HEK293T (cell line): ENCODE measurements around the gene SGTB.

Experiments
- CTCF ChIA-PET: fragments of 350-600 bp; formaldehyde crosslinking; extraction: SDS; loops from one replicate; lab custom pipeline; 2021; ENCODE audit warnings: antibody characterized with exemption, inconsistent platforms; lab: Yijun Ruan, JAX
- POLR2A ChIA-PET: fragments of 350-600 bp; formaldehyde crosslinking; extraction: SDS; loops from one replicate; lab custom pipeline; 2020; ENCODE audit warnings: antibody characterized with exemption, inconsistent platforms; lab: Yijun Ruan, JAX
- DNase-seq: peaks from one replicate; pipeline ENCODE4 v3.0.0; 2012; ENCODE audit warnings: mixed read lengths; ENCODE audit errors: extremely low spot score
- ARNT ChIP-seq: fragments of 450-650 bp; IDR thresholded peaks from 2 replicates; pipeline ENCODE4 v1.6.1; 2017; ENCODE audit warnings: mild to moderate bottlenecking
- BHLHE40 ChIP-seq: fragments of 450-650 bp; IDR thresholded peaks from 2 replicates; pipeline ENCODE4 v1.6.1; 2016; ENCODE audit warnings: mild to moderate bottlenecking, moderate library complexity, borderline replicate concordance
- CTBP1 ChIP-seq: fragments of 450-650 bp; IDR thresholded peaks from 2 replicates; pipeline ENCODE4 v1.6.1; 2016; ENCODE audit warnings: borderline replicate concordance
- ELF4 ChIP-seq: fragments of 450-650 bp; IDR thresholded peaks from 2 replicates; pipeline ENCODE4 v1.6.1; 2017; ENCODE audit warnings: antibody characterized with exemption
- FOXA1 ChIP-seq: fragments of 450-650 bp; IDR thresholded peaks from 2 replicates; pipeline ENCODE4 v1.6.1; 2016; ENCODE audit warnings: mild to moderate bottlenecking
- FOXK2 ChIP-seq: fragments of 450-650 bp; IDR thresholded peaks from 2 replicates; pipeline ENCODE4 v1.6.1; 2016; ENCODE audit warnings: mild to moderate bottlenecking
- FOXM1 ChIP-seq: fragments of 450-650 bp; IDR thresholded peaks from 2 replicates; pipeline ENCODE4 v1.6.1; 2017; ENCODE audit warnings: mild to moderate bottlenecking, borderline replicate concordance
- HDGF ChIP-seq: fragments of 450-650 bp; IDR thresholded peaks from 2 replicates; pipeline ENCODE4 v1.6.1; 2017; ENCODE audit warnings: antibody characterized with exemption, borderline replicate concordance
- L3MBTL2 ChIP-seq: fragments of 450-650 bp; conservative IDR thresholded peaks from 2 replicates; pipeline ENCODE4 v1.6.1; 2016; ENCODE audit warnings: mild to moderate bottlenecking
- LEF1 ChIP-seq: fragments of 450-650 bp; IDR thresholded peaks from 2 replicates; pipeline ENCODE4 v1.6.1; 2017; ENCODE audit warnings: mild to moderate bottlenecking, borderline replicate concordance
- NFRKB ChIP-seq: fragments of 450-650 bp; IDR thresholded peaks from 2 replicates; pipeline ENCODE4 v1.6.1; 2016; ENCODE audit warnings: mild to moderate bottlenecking, moderate library complexity
- SP1 ChIP-seq: fragments of 450-650 bp; IDR thresholded peaks from 2 replicates; pipeline ENCODE4 v1.6.1; 2017
- SUZ12 ChIP-seq: fragments of 450-650 bp; IDR thresholded peaks from 2 replicates; pipeline ENCODE4 v1.6.1; 2016; ENCODE audit warnings: mild to moderate bottlenecking
- TARDBP ChIP-seq: fragments of 450-650 bp; IDR thresholded peaks from 2 replicates; pipeline ENCODE4 v1.6.1; 2016
- ZNF384 ChIP-seq: fragments of 450-650 bp; IDR thresholded peaks from 2 replicates; pipeline ENCODE4 v1.6.1; 2016
- TF ChIP-seq, protein P1 (sequence below): fragments of 450-650 bp; IDR thresholded peaks from 2 replicates; pipeline ENCODE4 v1.6.1; 2016

The SGTB gene

DNA sequence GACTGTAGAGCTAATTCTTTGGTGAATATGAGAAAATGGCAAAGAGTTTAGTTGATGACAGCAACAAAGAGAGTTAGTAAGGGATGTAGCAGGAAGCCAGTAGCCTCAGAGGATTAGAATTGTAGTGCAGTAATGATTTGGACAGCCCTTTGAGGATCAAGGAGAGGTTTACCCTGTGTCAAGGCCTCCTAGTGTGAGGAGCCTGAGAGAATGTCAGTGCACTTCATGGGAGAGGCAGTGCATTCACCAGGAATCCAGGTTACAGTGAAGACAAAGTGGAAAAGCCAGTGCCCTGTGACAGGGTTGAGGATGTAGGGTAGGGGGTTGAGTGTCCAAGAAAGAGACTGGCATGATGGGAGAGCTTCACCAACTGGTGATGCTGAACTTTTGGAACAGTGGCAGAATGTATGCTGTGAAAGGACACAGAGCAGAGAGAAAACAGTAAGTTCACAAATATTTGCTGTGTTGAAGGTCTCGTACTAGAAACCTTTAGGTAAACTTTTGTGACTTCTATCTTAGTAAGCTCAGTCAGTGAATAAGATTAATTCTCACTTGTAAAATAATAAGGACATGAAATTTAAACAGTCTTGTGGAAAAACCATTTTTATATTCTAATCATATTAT, 27.4 kb upstream of the SGTB start:
- no peak for DNase-seq
- TF ChIP-seq ELF4: no peak
- no peak for TF ChIP-seq NFRKB
- TF ChIP-seq SP1: no peak
- ChIA-PET CTCF (no interaction called here), POLR2A (no interaction called here)

DNA sequence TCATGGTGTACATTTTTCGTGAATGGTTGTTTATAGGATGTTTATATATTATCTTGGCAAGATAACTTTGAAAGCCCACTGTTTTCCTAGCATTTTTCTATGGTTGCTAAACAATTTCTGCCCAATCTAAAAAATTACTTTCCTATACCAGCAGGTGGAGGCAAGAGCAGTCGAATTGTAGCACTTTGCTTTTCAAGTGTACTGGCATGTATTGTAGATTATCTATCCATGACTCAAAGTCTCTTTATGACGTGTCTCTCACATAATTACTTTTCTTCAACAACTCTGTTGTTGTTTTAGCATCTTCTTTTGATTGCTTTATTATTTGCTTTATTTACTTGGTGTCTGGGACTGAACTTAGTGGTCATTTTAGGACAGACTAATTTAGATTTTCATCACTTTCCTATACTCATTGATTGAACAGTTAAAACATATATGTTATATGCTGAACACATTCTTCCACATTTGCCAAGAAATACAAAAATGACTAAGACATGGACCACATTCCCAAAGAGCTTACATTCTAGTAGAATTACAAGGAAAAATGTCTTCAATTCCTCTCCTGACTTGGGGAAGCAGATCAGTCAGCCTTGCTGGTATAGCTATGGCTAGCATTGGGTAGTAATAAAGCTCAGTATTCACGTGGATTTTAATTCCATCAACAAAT, 20.8 kb upstream of the SGTB start:
- CTCF ChIA-PET: interaction anchor here (1.6 kb wide), 1 partner anchor 176 kb away, joined by 3 read pairs; no protein-coding TSS in a partner anchor
- DNase-seq: peak; percentile 40
- POLR2A ChIA-PET: no interaction called here
- TF ChIP-seq ELF4 (no peak), NFRKB (no peak), ZNF384 (no peak), LEF1 (no peak), HDGF (no peak), CTBP1 (no peak), ARNT (no peak), FOXM1 (no peak)
- TF ChIP-seq, protein P1, sequence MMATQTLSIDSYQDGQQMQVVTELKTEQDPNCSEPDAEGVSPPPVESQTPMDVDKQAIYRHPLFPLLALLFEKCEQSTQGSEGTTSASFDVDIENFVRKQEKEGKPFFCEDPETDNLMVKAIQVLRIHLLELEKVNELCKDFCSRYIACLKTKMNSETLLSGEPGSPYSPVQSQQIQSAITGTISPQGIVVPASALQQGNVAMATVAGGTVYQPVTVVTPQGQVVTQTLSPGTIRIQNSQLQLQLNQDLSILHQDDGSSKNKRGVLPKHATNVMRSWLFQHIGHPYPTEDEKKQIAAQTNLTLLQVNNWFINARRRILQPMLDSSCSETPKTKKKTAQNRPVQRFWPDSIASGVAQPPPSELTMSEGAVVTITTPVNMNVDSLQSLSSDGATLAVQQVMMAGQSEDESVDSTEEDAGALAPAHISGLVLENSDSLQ: no peak

DNA sequence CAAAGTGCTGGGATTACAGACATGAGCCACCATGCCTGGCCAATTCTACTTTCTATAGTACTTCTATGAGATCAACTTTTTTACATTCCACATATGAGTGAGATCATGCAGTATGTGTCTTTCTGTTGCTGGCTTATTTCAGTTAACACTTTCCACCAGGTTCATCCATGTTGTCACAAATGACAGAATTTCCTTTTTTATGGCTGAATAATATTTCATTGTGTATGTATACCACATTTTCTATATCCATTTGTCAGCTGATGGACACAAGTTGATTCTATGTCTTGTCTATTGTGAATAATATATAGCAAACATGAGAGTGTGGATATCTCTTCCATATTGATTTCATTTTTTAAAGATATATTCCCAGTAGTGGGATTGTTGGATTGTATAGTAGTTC, 17.3 kb upstream of the SGTB start:
- CTCF ChIA-PET: no interaction called here
- no peak for DNase-seq
- POLR2A ChIA-PET: no interaction called here
- TF ChIP-seq, protein P1: no peak
- no peak for TF ChIP-seq L3MBTL2
- no peak for TF ChIP-seq ZNF384
- TF ChIP-seq HDGF: no peak
- no peak for TF ChIP-seq TARDBP
- TF ChIP-seq ARNT: no peak
- TF ChIP-seq CTBP1: no peak
- no peak for TF ChIP-seq SP1
- TF ChIP-seq SUZ12: no peak
- TF ChIP-seq FOXM1: no peak
- TF ChIP-seq NFRKB: no peak
- TF ChIP-seq BHLHE40: no peak
- TF ChIP-seq FOXA1: no peak
- no peak for TF ChIP-seq ELF4
- no peak for TF ChIP-seq FOXK2
- TF ChIP-seq LEF1: no peak

DNA sequence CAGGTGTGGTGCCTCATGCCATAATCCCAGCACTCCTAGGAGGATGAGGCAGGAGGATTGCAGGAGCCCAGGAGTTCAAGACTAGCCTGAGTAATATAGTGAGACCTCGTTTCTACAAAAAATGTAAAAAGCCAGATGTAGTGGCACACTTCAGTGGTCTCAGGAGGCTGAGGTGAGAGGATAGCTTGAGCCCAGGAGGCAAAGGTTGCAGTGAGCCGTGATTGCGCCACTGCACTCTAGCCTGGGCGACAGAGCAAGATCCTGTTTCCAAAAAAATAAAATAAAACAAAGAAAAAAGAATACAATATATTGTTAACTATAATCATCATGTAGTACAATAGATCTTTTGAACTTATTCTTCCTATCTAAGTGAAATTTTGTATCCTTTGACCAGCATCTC, 16.4 kb upstream of the SGTB start:
- ChIA-PET POLR2A (no interaction called here), CTCF (no interaction called here)
- no peak for DNase-seq
- no peak for TF ChIP-seq L3MBTL2
- TF ChIP-seq, protein P1: no peak
- TF ChIP-seq ZNF384: no peak
- TF ChIP-seq FOXK2: no peak
- no peak for TF ChIP-seq ARNT
- TF ChIP-seq SUZ12: no peak

DNA sequence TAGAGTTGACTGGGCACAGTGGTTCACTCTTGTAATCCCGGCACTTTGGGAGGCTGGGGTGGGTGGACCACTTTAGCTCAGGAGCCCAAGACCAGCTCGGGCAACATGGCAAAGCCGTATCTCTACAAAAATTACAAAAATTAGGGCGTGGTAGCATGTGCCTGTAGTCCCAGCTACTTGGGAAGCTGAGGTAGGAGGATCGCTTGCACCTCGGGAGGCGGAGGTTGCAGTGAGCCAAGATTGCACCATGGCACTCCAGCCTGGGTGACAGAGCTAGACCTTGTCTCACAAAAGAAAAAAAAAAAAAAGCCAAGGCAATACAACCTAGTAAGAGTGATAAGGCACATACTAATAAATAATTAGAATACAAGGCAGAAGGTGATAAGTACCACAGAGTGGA, 15.9 kb upstream of the SGTB start:
- POLR2A ChIA-PET: interaction anchor here (1.0 kb wide), 1 partner anchor 407 kb away, joined by 3 read pairs; no protein-coding TSS in a partner anchor
- no peak for DNase-seq
- TF ChIP-seq SUZ12: no peak
- TF ChIP-seq LEF1: no peak
- no peak for TF ChIP-seq TARDBP
- TF ChIP-seq ARNT: no peak
- TF ChIP-seq HDGF: no peak
- TF ChIP-seq FOXA1: no peak
- TF ChIP-seq FOXK2: no peak
- TF ChIP-seq ELF4: no peak
- no peak for TF ChIP-seq FOXM1
- no peak for TF ChIP-seq CTBP1
- TF ChIP-seq L3MBTL2: no peak
- TF ChIP-seq BHLHE40: no peak
- CTCF ChIA-PET: no interaction called here

DNA sequence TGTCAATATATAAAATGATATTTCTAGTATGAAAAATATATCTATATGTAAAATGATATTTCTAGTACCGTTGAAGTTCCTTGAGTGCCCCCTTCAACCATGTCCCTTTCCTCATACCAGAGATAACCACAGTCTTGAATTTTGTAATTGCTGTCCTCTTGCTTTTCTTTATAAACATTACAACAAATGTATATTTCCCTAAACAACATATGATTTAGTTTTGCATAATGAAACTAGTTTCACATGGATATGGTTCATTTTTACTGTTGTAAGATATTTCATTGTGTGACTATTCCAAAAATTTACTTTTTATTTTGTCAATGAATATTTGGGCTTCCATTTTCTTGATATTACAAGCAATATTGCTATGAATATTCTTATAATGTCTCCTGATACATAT, 14.1 kb upstream of the SGTB start:
- no peak for DNase-seq
- ChIA-PET POLR2A (no interaction called here), CTCF (no interaction called here)
- TF ChIP-seq NFRKB (no peak), FOXA1 (no peak), ZNF384 (no peak), L3MBTL2 (no peak), HDGF (no peak), TARDBP (no peak), FOXK2 (no peak), SUZ12 (no peak), ARNT (no peak), BHLHE40 (no peak), CTBP1 (no peak), SP1 (no peak), ELF4 (no peak), LEF1 (no peak), FOXM1 (no peak)
- TF ChIP-seq, protein P1: no peak
